Calu3 (cell line): ENCODE data around the gene TMEM185A. TPM values are rescaled to one million over a fixed set of nuclear protein-coding genes. Genes with fewer than 3 reads are reported as not detected.
"Not testable (repeated sequence)": the region's sequence is repeated elsewhere in the genome, so short reads cannot be mapped to it uniquely, and the experiment has no call there.

Experiments
- BruUV-seq: library from RNA; stranded (reverse); fragments of 400-500 nt; replicated peaks from 2 replicates; lab custom pipeline; 2021; lab: Mats Ljungman, UMichigan
- CTCF ChIA-PET: fragments of 300-600 bp; sonication (Branson Sonifier 250); formaldehyde crosslinking; loops from one replicate; lab custom pipeline; 2022; ENCODE audit warnings: antibody characterized with exemption; lab: Charles Lee
- DNase-seq: peaks from one replicate; pipeline ENCODE4 v3.0.0; 2022
- H3K27ac Mint-ChIP-seq: one replicate; pipeline ENCODE4 v1.8.0; 2022; ENCODE audit warnings: mixed read lengths; ENCODE audit not compliant: unreplicated experiment
- H3K27me3 Mint-ChIP-seq: one replicate; pipeline ENCODE4 v1.8.0; 2022; ENCODE audit warnings: mixed read lengths; ENCODE audit not compliant: unreplicated experiment
- H3K36me3 Mint-ChIP-seq: one replicate; pipeline ENCODE4 v1.8.0; 2022; ENCODE audit warnings: mild to moderate bottlenecking, moderate library complexity, mixed read lengths; ENCODE audit not compliant: insufficient read depth, unreplicated experiment
- H3K4me1 Mint-ChIP-seq: one replicate; pipeline ENCODE4 v1.8.0; 2022; ENCODE audit warnings: mild to moderate bottlenecking, low read depth, mixed read lengths; ENCODE audit not compliant: unreplicated experiment
- H3K4me3 Mint-ChIP-seq: one replicate; pipeline ENCODE4 v1.8.0; 2022; ENCODE audit warnings: mild to moderate bottlenecking, low read depth, moderate library complexity, mixed read lengths; ENCODE audit not compliant: unreplicated experiment
- H3K9me3 Mint-ChIP-seq: one replicate; pipeline ENCODE4 v1.8.0; 2022; ENCODE audit warnings: low read depth, mixed read lengths; ENCODE audit not compliant: unreplicated experiment
- intact Hi-C: fragments of 100-400 bp; cut with micrococcal nuclease; formaldehyde crosslinking; loops from one replicate; pipeline ENCODE4 v1.10.0; 2022; ENCODE audit not compliant: unreplicated experiment
- total RNA-seq: library from RNA; stranded (reverse); gene quantifications from 2 replicates; pipeline ENCODE4 v1.2.3, GENCODE V29; 2022
- TF ChIP-seq, protein P1 (sequence below): fragments of 200-600 bp; IDR thresholded peaks from one replicate; pipeline ENCODE4 v1.8.0; 2022; ENCODE audit warnings: antibody characterized with exemption; ENCODE audit not compliant: unreplicated experiment

Gene TMEM185A
- total RNA-seq, 1 experiment from 2014 or later = 33.9 TPM

DNA sequence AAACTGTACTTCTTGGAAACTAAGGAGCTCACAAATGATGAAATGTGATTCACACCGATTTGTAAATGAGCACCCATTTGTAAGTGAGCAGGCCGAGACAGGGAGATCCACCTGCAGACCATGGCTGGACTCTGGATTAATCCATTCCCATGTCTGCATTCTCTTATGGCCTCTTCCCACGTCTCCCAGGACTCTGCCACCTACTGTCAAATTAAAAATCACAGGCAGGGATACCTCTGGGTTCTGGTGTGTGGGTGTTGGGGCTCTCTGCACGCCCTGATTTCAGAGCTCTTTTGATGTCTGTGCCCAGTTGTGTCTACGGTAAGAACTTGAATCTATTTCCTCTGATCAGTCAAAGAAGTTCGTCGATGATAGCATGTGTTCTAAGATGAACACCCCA lies 40.6 kb downstream of the TMEM185A start:
- H3K4me3 Mint-ChIP-seq, BruUV-seq, DNase-seq, H3K36me3 Mint-ChIP-seq, CTCF ChIA-PET, H3K9me3 Mint-ChIP-seq, H3K27me3 Mint-ChIP-seq, H3K27ac Mint-ChIP-seq, H3K4me1 Mint-ChIP-seq, intact Hi-C loops: not testable (repeated sequence)

DNA sequence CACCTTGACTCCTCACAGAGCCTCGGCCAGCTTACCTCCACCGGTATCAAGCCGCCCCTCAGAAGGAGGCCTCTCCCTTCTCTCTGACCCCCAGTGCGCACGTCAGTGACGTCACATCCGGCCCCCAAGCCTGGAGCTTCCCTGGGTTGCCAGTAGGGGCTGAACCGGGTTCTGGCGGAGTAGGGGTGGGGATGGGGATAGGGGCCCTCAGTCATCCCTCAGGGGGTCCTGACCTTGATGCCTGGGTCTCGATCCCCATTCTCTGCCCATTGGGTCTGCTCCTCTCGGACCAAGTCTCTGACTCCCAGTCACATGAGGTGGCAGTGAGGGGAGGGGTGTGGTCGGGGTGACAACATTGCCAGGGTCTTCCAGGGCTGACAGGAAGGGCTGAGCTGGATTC lies 44.2 kb downstream of the TMEM185A start, which contains the start of gene MAGEA9B:
TSS of gene MAGEA9B (minus strand) at position 101 of the 400 bp plus-strand sequence. CDS start 4,280 bp downstream, outside the sequence.
- intact Hi-C loops, H3K27me3 Mint-ChIP-seq, CTCF ChIA-PET, H3K4me3 Mint-ChIP-seq, H3K4me1 Mint-ChIP-seq, H3K36me3 Mint-ChIP-seq, DNase-seq, BruUV-seq, H3K9me3 Mint-ChIP-seq, H3K27ac Mint-ChIP-seq: not testable (repeated sequence)

DNA sequence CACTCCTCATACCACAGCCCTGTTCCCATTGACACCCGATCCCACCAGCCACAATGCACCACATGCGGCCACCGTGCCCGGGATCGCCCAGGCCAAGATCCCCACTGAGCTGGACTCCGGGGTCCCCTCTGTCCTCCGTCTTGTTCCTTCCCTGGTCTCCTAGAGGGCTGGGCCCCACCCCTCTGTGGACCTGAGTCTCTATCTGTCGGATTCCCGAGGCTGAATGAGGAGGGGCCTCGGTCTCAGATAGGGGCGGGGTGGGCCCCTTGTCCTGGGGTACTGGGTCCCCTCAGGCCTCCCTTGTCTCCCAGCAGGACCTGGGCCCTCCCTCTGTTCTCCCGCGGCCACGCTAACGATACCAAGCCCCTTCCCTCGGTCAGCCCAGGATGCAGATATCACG lies 46.0 kb downstream of the TMEM185A start:
- H3K4me1 Mint-ChIP-seq, H3K36me3 Mint-ChIP-seq, H3K4me3 Mint-ChIP-seq, DNase-seq, CTCF ChIA-PET, intact Hi-C loops, H3K27me3 Mint-ChIP-seq, BruUV-seq, H3K9me3 Mint-ChIP-seq, H3K27ac Mint-ChIP-seq: not testable (repeated sequence)

DNA sequence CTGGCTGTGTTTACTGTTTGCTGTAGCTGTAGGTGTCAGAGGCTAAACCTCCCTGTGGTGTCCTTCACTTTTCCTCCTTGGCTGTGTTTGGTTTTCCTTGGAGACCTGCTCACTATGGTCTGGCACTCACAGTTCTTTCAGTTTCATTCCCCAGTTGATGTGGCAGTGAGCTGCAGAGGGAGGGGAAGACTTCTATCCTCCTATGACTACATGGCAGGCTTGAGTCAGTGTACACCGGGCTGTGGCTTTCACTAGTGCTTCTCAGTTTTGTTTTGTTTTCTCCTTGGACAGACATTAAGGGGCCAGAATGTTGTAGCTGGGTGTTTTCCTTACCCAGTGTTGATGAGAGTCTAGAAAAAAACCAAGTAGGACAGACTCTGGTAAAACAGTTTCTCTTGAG lies 58.1 kb downstream of the TMEM185A start:
- H3K4me1 Mint-ChIP-seq, H3K9me3 Mint-ChIP-seq, H3K4me3 Mint-ChIP-seq, intact Hi-C loops, H3K36me3 Mint-ChIP-seq, DNase-seq, BruUV-seq, H3K27me3 Mint-ChIP-seq, CTCF ChIA-PET, H3K27ac Mint-ChIP-seq: not testable (repeated sequence)

DNA sequence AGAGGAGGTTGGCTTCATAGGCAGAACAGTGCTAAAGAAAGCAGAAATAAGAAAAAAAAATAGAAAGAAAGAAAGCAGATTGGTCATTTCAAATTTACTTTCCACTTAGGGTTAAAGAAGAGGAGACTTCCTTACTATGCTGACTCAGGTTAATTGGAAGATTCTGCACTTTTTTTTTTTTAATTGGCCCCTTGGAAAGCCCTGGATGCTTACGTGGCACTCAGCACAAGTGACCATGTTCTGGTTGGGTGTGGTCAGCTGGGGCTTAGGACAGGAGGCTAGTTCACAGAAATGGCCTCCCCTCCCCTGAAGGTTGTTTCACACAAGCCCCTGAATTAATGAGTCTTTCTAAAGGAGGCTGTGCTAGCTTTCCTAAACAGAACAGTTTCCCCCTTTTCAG lies 58.8 kb downstream of the TMEM185A start:
- TF ChIP-seq, protein P1, sequence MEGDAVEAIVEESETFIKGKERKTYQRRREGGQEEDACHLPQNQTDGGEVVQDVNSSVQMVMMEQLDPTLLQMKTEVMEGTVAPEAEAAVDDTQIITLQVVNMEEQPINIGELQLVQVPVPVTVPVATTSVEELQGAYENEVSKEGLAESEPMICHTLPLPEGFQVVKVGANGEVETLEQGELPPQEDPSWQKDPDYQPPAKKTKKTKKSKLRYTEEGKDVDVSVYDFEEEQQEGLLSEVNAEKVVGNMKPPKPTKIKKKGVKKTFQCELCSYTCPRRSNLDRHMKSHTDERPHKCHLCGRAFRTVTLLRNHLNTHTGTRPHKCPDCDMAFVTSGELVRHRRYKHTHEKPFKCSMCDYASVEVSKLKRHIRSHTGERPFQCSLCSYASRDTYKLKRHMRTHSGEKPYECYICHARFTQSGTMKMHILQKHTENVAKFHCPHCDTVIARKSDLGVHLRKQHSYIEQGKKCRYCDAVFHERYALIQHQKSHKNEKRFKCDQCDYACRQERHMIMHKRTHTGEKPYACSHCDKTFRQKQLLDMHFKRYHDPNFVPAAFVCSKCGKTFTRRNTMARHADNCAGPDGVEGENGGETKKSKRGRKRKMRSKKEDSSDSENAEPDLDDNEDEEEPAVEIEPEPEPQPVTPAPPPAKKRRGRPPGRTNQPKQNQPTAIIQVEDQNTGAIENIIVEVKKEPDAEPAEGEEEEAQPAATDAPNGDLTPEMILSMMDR = no peak
- H3K27me3 Mint-ChIP-seq = no peaks in the 10 kb centered on the region
- CTCF ChIA-PET = no interaction called here
- intact Hi-C loops = no loop called here
- BruUV-seq = no TSS peak
- H3K9me3 Mint-ChIP-seq = no peaks in the 10 kb centered on the region
- peaks cover 7% of the 10 kb centered on the region for H3K4me1 Mint-ChIP-seq
- DNase-seq = no peak
- no peak overlapping the region for H3K4me3 Mint-ChIP-seq
- H3K27ac Mint-ChIP-seq = no peak overlapping the region
- no peaks in the 10 kb centered on the region for H3K36me3 Mint-ChIP-seq

DNA sequence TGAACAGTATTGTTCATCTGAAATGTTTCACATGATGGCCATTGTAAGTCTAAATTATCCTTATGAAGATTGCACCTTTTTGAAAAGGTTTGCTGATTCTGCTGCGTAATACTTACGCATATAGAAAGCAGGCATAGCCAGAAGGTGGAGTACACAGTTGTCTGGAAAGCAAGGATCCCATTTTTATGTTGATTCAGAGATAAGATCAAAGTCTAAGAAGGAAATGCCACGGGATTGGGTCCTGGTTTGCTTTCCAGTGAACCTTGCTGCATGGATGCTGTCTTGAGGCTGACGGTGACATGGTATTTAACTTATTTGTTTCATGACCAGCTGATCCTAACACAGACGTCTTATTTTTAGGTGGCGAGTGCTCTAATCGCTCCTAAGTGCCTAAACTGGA lies 59.8 kb downstream of the TMEM185A start:
- DNase-seq = no peak
- intact Hi-C loops = no loop called here
- H3K27me3 Mint-ChIP-seq = no peaks in the 10 kb centered on the region
- H3K9me3 Mint-ChIP-seq = no peaks in the 10 kb centered on the region
- BruUV-seq = no TSS peak
- H3K4me3 Mint-ChIP-seq = no peak overlapping the region
- CTCF ChIA-PET = no interaction called here
- TF ChIP-seq, protein P1 = no peak
- H3K36me3 Mint-ChIP-seq = no peaks in the 10 kb centered on the region
- H3K27ac Mint-ChIP-seq = no peak overlapping the region
- H3K4me1 Mint-ChIP-seq = peaks cover 7% of the 10 kb centered on the region
